Prostate gland (tissue), 2 donors: Measurements from ENCODE around the gene COL13A1. TPM values are rescaled to one million over a fixed set of nuclear protein-coding genes. Genes with fewer than 3 reads are reported as not detected.

Experiments used
- DNase-seq: peaks from one replicate; pipeline ENCODE4 v3.0.0-alpha.2; 2019; ENCODE audit warnings: low spot score
- H3K27ac ChIP-seq, 2 donors: fragments of 200-600 bp; sonication (generic); 2 replicates each; pipeline ENCODE4 v1.5.1; 2017 to 2019
- H3K27me3 ChIP-seq: fragments of 200-600 bp; sonication (generic); replicated peaks from 2 replicates; pipeline ENCODE4 v1.5.1; 2019; ENCODE audit not compliant: insufficient read depth
- H3K36me3 ChIP-seq, 2 donors: fragments of 200-600 bp; sonication (generic); 1 replicate in 1 of 2; 2 replicates in 1 of 2; pipeline versions ENCODE4 v1.5.1 to v1.8.1; 2017 to 2019
- H3K4me1 ChIP-seq: fragments of 200-600 bp; sonication (generic); replicated peaks from 2 replicates; pipeline ENCODE4 v1.5.1; 2019
- H3K4me3 ChIP-seq, 2 donors: fragments of 200-600 bp; sonication (generic); 2 replicates each; pipeline ENCODE4 v1.5.1; 2017 to 2019
- H3K9me3 ChIP-seq: fragments of 200-600 bp; sonication (generic); 2 replicates; pipeline ENCODE4 v1.5.1; 2017
- CTCF ChIP-seq, 4 experiments: fragments of 200-600 bp in 2 of 4; fragments of 450-650 bp in 2 of 4; sonication (generic) in 2 of 4; IDR thresholded peaks; 1 replicate in 3 of 4; 2 replicates in 1 of 4; pipeline ENCODE4 v1.5.1; 2016 to 2019; ENCODE audit warnings: antibody characterized with exemption in 4 of 4, mild to moderate bottlenecking in 2 of 4, moderate library complexity in 2 of 4
- POLR2A ChIP-seq: fragments of 450-650 bp; IDR thresholded peaks from one replicate; pipeline ENCODE4 v1.6.1; 2016; ENCODE audit warnings: antibody characterized with exemption, mild to moderate bottlenecking
- POLR2AphosphoS5 ChIP-seq: sonication (generic); formaldehyde crosslinking; IDR thresholded peaks from one replicate; pipeline ENCODE4 v1.6.1; 2017; ENCODE audit warnings: antibody characterized with exemption
- WGBS: methylation state at CpG from one replicate; pipeline ENCODE4 v1.1.5; 2018; 5-methylcytosine and 5-hydroxymethylcytosine counted together
- intact Hi-C: fragments of 100-400 bp; cut with DNase I; formaldehyde crosslinking; loops from one replicate; pipeline ENCODE4 v1.14.2; 2022
- total RNA-seq, 2 donors: library from RNA; depleted of rRNA; stranded (reverse); fragments of >200 nt; gene quantifications; one replicate each; pipeline ENCODE4 v1.1.0, GENCODE V29; 2016

Gene COL13A1
- total RNA-seq, 2 donors from 2014 or later: 2.1 to 3.0 TPM

- TF ChIP-seq POLR2A (no peak), CTCF (IDR thresholded peaks at IDR 0.05) (no peak), POLR2AphosphoS5 (no peak)
- no peaks in the 10 kb centered on the region for H3K9me3 ChIP-seq
- no peak for DNase-seq
- WGBS: 77% methylated on average over 5 of the region's 5 CpGs
- no peaks in the 10 kb centered on the region for H3K4me1 ChIP-seq
- no peaks in the 10 kb centered on the region for H3K36me3 ChIP-seq
- intact Hi-C loops: no loop called here
- no peak overlapping the region for H3K4me3 ChIP-seq
- no peaks in the 10 kb centered on the region for H3K27me3 ChIP-seq
- H3K27ac ChIP-seq: no peak overlapping the region
Measured at GRCh38 chr10:69819716-69820506, 18.2 kb downstream of the COL13A1 start.

GRCh38 chr10:69820817-69821216 lies 19.1 kb downstream of the COL13A1 start:
- no peak overlapping the region for H3K27ac ChIP-seq
- no peak overlapping the region for H3K4me3 ChIP-seq

GRCh38 chr10:69825604-69826003 lies 23.9 kb downstream of the COL13A1 start:
- Histone ChIP-seq H3K27me3 (no peaks in the 10 kb centered on the region), H3K4me1 (no peaks in the 10 kb centered on the region), H3K4me3 (no peak overlapping the region), H3K9me3 (no peaks in the 10 kb centered on the region), H3K36me3 (no peaks in the 10 kb centered on the region), H3K27ac (no peak overlapping the region)
- DNase-seq: no peak
- TF ChIP-seq CTCF (IDR thresholded peaks at IDR 0.05): no peak
- TF ChIP-seq POLR2A: no peak
- TF ChIP-seq POLR2AphosphoS5: no peak
- 87% methylated on average over 6 of the region's 6 CpGs for WGBS
- intact Hi-C loops: no loop called here

More at GRCh38 chr10:69820817-69821216, 19.1 kb downstream of the COL13A1 start:
- intact Hi-C loops: no loop called here
- H3K4me1 ChIP-seq: no peaks in the 10 kb centered on the region
- no peak for TF ChIP-seq CTCF (IDR thresholded peaks at IDR 0.05)
- H3K36me3 ChIP-seq: no peaks in the 10 kb centered on the region
- 89% methylated on average over 4 of the region's 4 CpGs for WGBS
- H3K27me3 ChIP-seq: no peaks in the 10 kb centered on the region
- no peak for DNase-seq
- H3K9me3 ChIP-seq: no peaks in the 10 kb centered on the region

- H3K4me1 ChIP-seq: no peaks in the 10 kb centered on the region
- no peak for DNase-seq
- TF ChIP-seq POLR2A (no peak), POLR2AphosphoS5 (no peak), CTCF (IDR thresholded peaks at IDR 0.05) (no peak)
- intact Hi-C loops: no loop called here
- no peaks in the 10 kb centered on the region for H3K36me3 ChIP-seq
- H3K27ac ChIP-seq: no peak overlapping the region
- H3K9me3 ChIP-seq: no peaks in the 10 kb centered on the region
- H3K27me3 ChIP-seq: no peaks in the 10 kb centered on the region
- 88% methylated on average over 9 of the region's 9 CpGs for WGBS
- no peak overlapping the region for H3K4me3 ChIP-seq
Measured at GRCh38 chr10:69826094-69826493, 24.4 kb downstream of the COL13A1 start.
